ENCODE results near the gene TIMM17A. TPM values are rescaled to one million over a fixed set of nuclear protein-coding genes. Genes with fewer than 3 reads are reported as not detected.
A peak's percentile ranks its signal among the peaks of the same experiment; 100 is the strongest.
"Not testable (repeated sequence)": the region's sequence is repeated elsewhere in the genome, so short reads cannot be mapped to it uniquely, and the experiment has no call there.

The TIMM17A gene
- polyA plus RNA-seq, 1 donor: 73.1 TPM

- no peak for DNase-seq
Observed at GRCh38 chr1:201939148-201939547, 16.2 kb upstream of the TIMM17A start.

- no peak for DNase-seq
Observed at GRCh38 chr1:201939574-201939973, 15.7 kb upstream of the TIMM17A start.

GRCh38 chr1:201940316-201940715 lies 15.0 kb upstream of the TIMM17A start:
- DNase-seq: not testable (repeated sequence)

GRCh38 chr1:201941420-201942128 lies 13.7 kb upstream of the TIMM17A start:
- peak; percentile 75 for DNase-seq

GRCh38 chr1:201942129-201942495 lies 13.2 kb upstream of the TIMM17A start:
- DNase-seq: no peak

GRCh38 chr1:201944002-201944401 lies 11.3 kb upstream of the TIMM17A start:
- no peak for DNase-seq

GRCh38 chr1:201944639-201945038 lies 10.7 kb upstream of the TIMM17A start:
- no peak for DNase-seq

- DNase-seq: no peak
Observed at GRCh38 chr1:201945157-201945556, 10.1 kb upstream of the TIMM17A start.

GRCh38 chr1:201945863-201946223 lies 9.5 kb upstream of the TIMM17A start:
- no peak for DNase-seq

GRCh38 chr1:201946224-201946908 lies 8.9 kb upstream of the TIMM17A start, which contains the start of gene LMOD1:
Gene LMOD1, minus strand, starts transcription at chr1:201946548. Its CDS starts 208 bp downstream, at chr1:201946340.
- DNase-seq: peak; percentile 94

GRCh38 chr1:201947697-201948008 lies 7.7 kb upstream of the TIMM17A start:
- DNase-seq: no peak

- DNase-seq: no peak
Observed at GRCh38 chr1:201949491-201949890, 5.8 kb upstream of the TIMM17A start.

GRCh38 chr1:201954263-201955008 lies 867 bp upstream of the TIMM17A start:
- no peak for DNase-seq

GRCh38 chr1:201955729-201956143 lies 433 bp downstream of the TIMM17A start:
- no peak for DNase-seq

- DNase-seq: no peak
Observed at GRCh38 chr1:201958348-201958747, 3.0 kb downstream of the TIMM17A start.

GRCh38 chr1:201962382-201962781 lies 7.1 kb downstream of the TIMM17A start:
- DNase-seq: not testable (repeated sequence)

GRCh38 chr1:201964261-201964660 lies 9.0 kb downstream of the TIMM17A start:
- DNase-seq: no peak

- DNase-seq: no peak
Observed at GRCh38 chr1:201966171-201966570, 10.9 kb downstream of the TIMM17A start.

GRCh38 chr1:201968202-201968925 lies 13.1 kb downstream of the TIMM17A start:
- DNase-seq: no peak

- DNase-seq: no peak
Observed at GRCh38 chr1:201970334-201971159, 15.2 kb downstream of the TIMM17A start.

GRCh38 chr1:201982082-201982622 lies 26.8 kb downstream of the TIMM17A start:
- DNase-seq: peak; percentile 60
